SHP77 (cell line): ENCODE results near the gene TTPAL.
A peak's percentile ranks its signal among the peaks of the same experiment; 100 is the strongest.

Source experiments
- DNase-seq, 2 experiments: peaks; one replicate each; lab custom pipeline; 2025; lab: John Stamatoyannopoulos, UW

Gene TTPAL

GRCh38 chr20:44442298-44443070, 33.2 kb upstream of the TTPAL start:
- no peak for DNase-seq

- DNase-seq = no peak
Measured at GRCh38 chr20:44445742-44446710, 29.6 kb upstream of the TTPAL start.

GRCh38 chr20:44447827-44448419, 27.8 kb upstream of the TTPAL start:
- DNase-seq = no peak

GRCh38 chr20:44448753-44449546, 26.7 kb upstream of the TTPAL start:
- no peak for DNase-seq

GRCh38 chr20:44449864-44450263, 25.8 kb upstream of the TTPAL start:
- DNase-seq = no peak

GRCh38 chr20:44450281-44450889, 25.3 kb upstream of the TTPAL start:
- no peak for DNase-seq

DNA sequence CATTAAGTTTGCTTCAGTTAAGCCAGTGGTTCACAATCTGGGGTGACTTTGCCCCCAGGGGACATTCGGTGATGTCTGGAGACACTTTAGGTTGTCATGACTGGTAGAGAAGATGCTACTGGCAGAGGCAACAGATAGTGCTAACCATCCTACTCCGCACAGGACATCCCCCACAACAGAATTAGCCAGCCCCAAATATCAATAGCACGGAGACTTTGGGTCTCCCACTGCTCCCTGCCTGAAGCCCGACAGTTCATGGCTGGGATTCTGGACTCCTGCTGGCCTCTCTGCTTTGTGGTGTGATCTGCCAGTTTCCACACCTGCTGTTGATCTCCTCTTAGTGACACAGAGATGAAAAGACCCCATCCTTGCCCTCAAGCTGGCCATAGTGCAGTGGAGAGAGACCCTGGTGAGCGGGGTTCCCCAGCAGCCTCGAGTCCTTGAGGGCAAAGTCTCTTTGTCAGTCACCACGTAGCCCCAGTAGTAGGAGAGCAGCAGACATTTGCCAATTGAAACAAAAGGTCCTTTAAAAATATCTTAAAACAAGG, 24.7 kb upstream of the TTPAL start:
- no peak for DNase-seq

- no peak for DNase-seq
Measured at GRCh38 chr20:44454306-44454963, 21.2 kb upstream of the TTPAL start.

GRCh38 chr20:44455126-44455525, 20.5 kb upstream of the TTPAL start:
- DNase-seq = no peak

DNA sequence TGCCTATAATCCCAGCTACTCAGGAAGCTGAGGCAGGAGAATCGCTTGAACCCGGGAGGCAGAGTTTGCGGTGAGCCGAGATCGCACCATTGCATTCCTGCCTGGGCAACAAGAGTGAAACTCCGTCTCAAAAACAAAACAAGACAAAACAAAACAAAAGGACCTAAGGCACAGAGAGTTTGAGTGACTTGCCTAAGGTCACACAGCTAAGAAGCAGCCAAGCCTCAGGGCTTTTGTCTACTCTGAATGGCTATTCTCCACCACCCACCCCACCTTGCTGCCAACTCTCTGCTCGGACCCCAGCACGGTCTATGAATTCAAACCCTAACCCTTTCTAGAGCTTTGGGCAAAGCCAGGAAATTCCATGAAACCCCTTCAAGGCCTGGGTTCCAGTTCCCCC, 19.1 kb upstream of the TTPAL start:
- no peak for DNase-seq

GRCh38 chr20:44457016-44457415, 18.7 kb upstream of the TTPAL start:
- no peak for DNase-seq

DNA sequence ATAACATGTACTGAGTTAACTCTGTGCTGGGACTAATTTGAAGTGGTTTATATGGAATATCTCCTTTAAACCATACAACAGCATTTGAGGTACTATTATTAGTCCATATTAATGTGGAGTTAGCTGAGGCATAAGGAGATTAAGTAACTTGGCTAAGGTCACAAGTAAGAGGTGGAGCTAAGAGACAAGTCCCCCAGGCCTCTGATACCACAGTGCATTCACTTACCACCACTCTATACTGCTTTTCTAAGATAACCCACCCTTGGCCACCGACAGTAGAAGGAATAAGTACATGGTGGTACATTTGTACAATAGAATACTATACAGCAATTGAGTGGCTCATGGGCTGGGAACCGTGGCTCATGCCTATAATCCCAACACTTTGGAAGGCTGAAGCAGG, 16.4 kb upstream of the TTPAL start:
- no peak for DNase-seq

DNA sequence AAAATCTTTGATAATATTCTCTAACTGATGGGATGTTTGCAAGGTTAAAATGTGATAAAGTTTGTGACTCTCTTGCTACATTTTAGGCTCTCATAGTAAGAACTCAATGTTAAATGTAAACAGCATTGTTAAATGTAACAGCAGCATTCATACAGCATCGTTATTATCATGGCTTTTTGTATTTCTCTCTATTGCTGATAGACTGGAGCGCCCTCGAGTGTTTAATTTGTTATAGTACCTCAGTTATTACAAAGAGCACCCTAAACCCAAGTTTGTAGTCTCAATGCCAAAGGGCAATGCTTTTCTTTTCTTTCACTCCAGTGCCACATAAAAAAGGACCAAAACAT, 14.9 kb upstream of the TTPAL start:
- DNase-seq = peak; percentile 20 to 27

- DNase-seq = no peak
Measured at GRCh38 chr20:44461142-44461802, 14.4 kb upstream of the TTPAL start.

GRCh38 chr20:44461803-44462174, 13.9 kb upstream of the TTPAL start:
- no peak for DNase-seq

- DNase-seq = no peak
Measured at GRCh38 chr20:44463466-44463865, 12.2 kb upstream of the TTPAL start.

GRCh38 chr20:44464514-44464913, 11.2 kb upstream of the TTPAL start:
- DNase-seq = no peak

DNA sequence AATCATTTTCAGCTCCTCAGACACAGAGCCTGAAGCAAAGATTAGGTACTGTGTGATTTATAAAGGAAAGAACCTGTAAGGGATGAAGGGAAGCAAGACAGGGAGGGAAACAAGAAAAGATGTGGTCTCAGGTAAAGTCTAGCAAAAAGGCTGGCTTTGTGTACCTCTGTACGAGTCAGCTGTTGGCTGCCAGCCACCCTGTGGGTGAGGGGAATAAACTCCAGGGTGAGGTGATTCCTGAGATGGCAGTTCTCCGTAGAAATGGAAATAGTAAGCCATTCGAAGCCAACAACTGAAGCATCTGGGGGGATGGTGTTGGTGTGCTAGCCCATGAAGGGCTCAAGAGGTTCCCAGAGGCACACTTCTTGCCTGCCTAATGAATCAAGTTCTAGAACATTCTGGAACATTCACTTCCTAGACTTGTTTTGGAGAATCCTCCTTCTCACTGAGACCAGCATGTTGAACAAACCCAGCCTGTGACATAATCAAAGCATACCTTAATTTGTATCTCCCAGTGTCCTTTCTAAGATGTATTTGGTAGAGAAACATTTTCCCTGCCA, 10.6 kb upstream of the TTPAL start:
- DNase-seq = no peak

- no peak for DNase-seq
Measured at GRCh38 chr20:44467289-44467883, 8.3 kb upstream of the TTPAL start.
